Activated T-helper 17 cell treated with anti-CD3 and anti-CD28 coated beads, Interleukin-2, amount 50 U/mL, for 72 hours (primary cell): ENCODE measurements around the gene NDFIP1. TPM values are rescaled to one million over a fixed set of nuclear protein-coding genes. Genes with fewer than 3 reads are reported as not detected.

Experiments
- ATAC-seq: fragments of 150-1000 bp; cut with Tn5 transposase; replicated peaks from 2 replicates; pipeline ENCODE4 v1.10.0; 2021; ENCODE audit warnings: mild to moderate bottlenecking, moderate library complexity
- H3K27ac Mint-ChIP-seq: one replicate; pipeline ENCODE4 v1.8.0; 2022; ENCODE audit warnings: mixed read lengths
- H3K27me3 Mint-ChIP-seq: one replicate; pipeline ENCODE4 v1.8.0; 2022; ENCODE audit warnings: mixed read lengths
- H3K36me3 Mint-ChIP-seq: one replicate; pipeline ENCODE4 v1.8.0; 2022; ENCODE audit warnings: low read depth, mild to moderate bottlenecking, mixed read lengths
- H3K4me1 Mint-ChIP-seq: one replicate; pipeline ENCODE4 v1.8.0; 2022; ENCODE audit warnings: mixed read lengths
- H3K4me3 Mint-ChIP-seq: one replicate; pipeline ENCODE4 v1.8.0; 2022; ENCODE audit warnings: mild to moderate bottlenecking, mixed read lengths
- H3K9me3 Mint-ChIP-seq: one replicate; pipeline ENCODE4 v1.8.0; 2022; ENCODE audit warnings: mixed read lengths
- total RNA-seq, 2 donors: library from RNA; stranded (reverse); gene quantifications; one replicate each; pipeline ENCODE4 v1.2.3, GENCODE V29; 2022

The NDFIP1 gene
- total RNA-seq, 2 donors from 2014 or later: 35.0 to 101 TPM

- Mint-ChIP-seq H3K9me3 (no peaks in the 10 kb centered on the region), H3K4me1 (peaks cover 57% of the 10 kb centered on the region), H3K36me3 (peaks cover 93% of the 10 kb centered on the region), H3K27me3 (no peaks in the 10 kb centered on the region), H3K27ac (no peak overlapping the region), H3K4me3 (peak overlapping the region; percentile 52)
- ATAC-seq: peak; percentile 18
Observed at GRCh38 chr5:142119051-142119625, 10.6 kb downstream of the NDFIP1 start.

- H3K9me3 Mint-ChIP-seq: no peaks in the 10 kb centered on the region
- H3K27ac Mint-ChIP-seq: peak overlapping the region; percentile 61
- H3K4me1 Mint-ChIP-seq: peaks cover 59% of the 10 kb centered on the region
- peak overlapping the region; percentile 78 for H3K4me3 Mint-ChIP-seq
- peaks cover 96% of the 10 kb centered on the region for H3K36me3 Mint-ChIP-seq
- ATAC-seq: peak; percentile 27
- H3K27me3 Mint-ChIP-seq: no peaks in the 10 kb centered on the region
Observed at GRCh38 chr5:142120247-142120935, 11.8 kb downstream of the NDFIP1 start.

- H3K27ac Mint-ChIP-seq: peak overlapping the region; percentile 72
- peaks cover 63% of the 10 kb centered on the region for H3K4me1 Mint-ChIP-seq
- no peaks in the 10 kb centered on the region for H3K9me3 Mint-ChIP-seq
- no peak for ATAC-seq
- peaks cover 92% of the 10 kb centered on the region for H3K36me3 Mint-ChIP-seq
- no peaks in the 10 kb centered on the region for H3K27me3 Mint-ChIP-seq
- peak overlapping the region; percentile 49 for H3K4me3 Mint-ChIP-seq
Observed at GRCh38 chr5:142122121-142122520, 13.5 kb downstream of the NDFIP1 start.

GRCh38 chr5:142125378-142125777 lies 16.8 kb downstream of the NDFIP1 start:
- peak overlapping the region; percentile 21 for H3K4me3 Mint-ChIP-seq
- H3K27ac Mint-ChIP-seq: no peak overlapping the region
- ATAC-seq: no peak
- H3K4me1 Mint-ChIP-seq: peaks cover 63% of the 10 kb centered on the region
- H3K36me3 Mint-ChIP-seq: peaks cover 87% of the 10 kb centered on the region
- no peaks in the 10 kb centered on the region for H3K9me3 Mint-ChIP-seq
- H3K27me3 Mint-ChIP-seq: no peaks in the 10 kb centered on the region

GRCh38 chr5:142125963-142126362 lies 17.4 kb downstream of the NDFIP1 start:
- ATAC-seq: no peak
- no peak overlapping the region for H3K27ac Mint-ChIP-seq
- peaks cover 82% of the 10 kb centered on the region for H3K36me3 Mint-ChIP-seq
- no peaks in the 10 kb centered on the region for H3K9me3 Mint-ChIP-seq
- peak overlapping the region; percentile 43 for H3K4me3 Mint-ChIP-seq
- no peaks in the 10 kb centered on the region for H3K27me3 Mint-ChIP-seq
- peaks cover 58% of the 10 kb centered on the region for H3K4me1 Mint-ChIP-seq

GRCh38 chr5:142128675-142129208 lies 20.2 kb downstream of the NDFIP1 start:
- Mint-ChIP-seq H3K27me3 (no peaks in the 10 kb centered on the region), H3K9me3 (no peaks in the 10 kb centered on the region), H3K4me3 (peak overlapping the region; percentile 63), H3K4me1 (peaks cover 41% of the 10 kb centered on the region), H3K27ac (peak overlapping the region; percentile 67), H3K36me3 (peaks cover 54% of the 10 kb centered on the region)
- peak; percentile 55 for ATAC-seq

GRCh38 chr5:142129446-142130066 lies 21.0 kb downstream of the NDFIP1 start:
- Mint-ChIP-seq H3K4me3 (peak overlapping the region; percentile 63), H3K27me3 (no peaks in the 10 kb centered on the region), H3K4me1 (peaks cover 35% of the 10 kb centered on the region), H3K27ac (peak overlapping the region; percentile 67), H3K36me3 (peaks cover 46% of the 10 kb centered on the region), H3K9me3 (no peaks in the 10 kb centered on the region)
- ATAC-seq: no peak

- peaks cover 27% of the 10 kb centered on the region for H3K4me1 Mint-ChIP-seq
- no peak overlapping the region for H3K27ac Mint-ChIP-seq
Observed at GRCh38 chr5:142131394-142131793, 22.8 kb downstream of the NDFIP1 start.

GRCh38 chr5:142132916-142133315 lies 24.3 kb downstream of the NDFIP1 start:
- no peaks in the 10 kb centered on the region for H3K9me3 Mint-ChIP-seq
- H3K27me3 Mint-ChIP-seq: no peaks in the 10 kb centered on the region
- H3K27ac Mint-ChIP-seq: no peak overlapping the region
- no peak overlapping the region for H3K4me3 Mint-ChIP-seq
- H3K36me3 Mint-ChIP-seq: peaks cover 17% of the 10 kb centered on the region
- peaks cover 17% of the 10 kb centered on the region for H3K4me1 Mint-ChIP-seq
- no peak for ATAC-seq

More at GRCh38 chr5:142131394-142131793, 22.8 kb downstream of the NDFIP1 start:
- H3K4me3 Mint-ChIP-seq: no peak overlapping the region
- no peak for ATAC-seq
- peaks cover 32% of the 10 kb centered on the region for H3K36me3 Mint-ChIP-seq
- H3K9me3 Mint-ChIP-seq: no peaks in the 10 kb centered on the region
- H3K27me3 Mint-ChIP-seq: no peaks in the 10 kb centered on the region

- no peaks in the 10 kb centered on the region for H3K9me3 Mint-ChIP-seq
- H3K27ac Mint-ChIP-seq: no peak overlapping the region
- H3K4me3 Mint-ChIP-seq: no peak overlapping the region
- no peaks in the 10 kb centered on the region for H3K27me3 Mint-ChIP-seq
- H3K36me3 Mint-ChIP-seq: peaks cover 10% of the 10 kb centered on the region
- ATAC-seq: peak; percentile 18
- H3K4me1 Mint-ChIP-seq: peaks cover 10% of the 10 kb centered on the region
Observed at GRCh38 chr5:142133330-142134206, 25.0 kb downstream of the NDFIP1 start.

- no peak overlapping the region for H3K4me3 Mint-ChIP-seq
- peaks cover under 1% of the 10 kb centered on the region for H3K4me1 Mint-ChIP-seq
- peaks cover 10% of the 10 kb centered on the region for H3K36me3 Mint-ChIP-seq
- H3K9me3 Mint-ChIP-seq: no peaks in the 10 kb centered on the region
- no peak for ATAC-seq
- H3K27me3 Mint-ChIP-seq: no peaks in the 10 kb centered on the region
- H3K27ac Mint-ChIP-seq: no peak overlapping the region
Observed at GRCh38 chr5:142134331-142135010, 25.9 kb downstream of the NDFIP1 start.

GRCh38 chr5:142141463-142141862 lies 32.9 kb downstream of the NDFIP1 start:
- peaks cover 25% of the 10 kb centered on the region for H3K36me3 Mint-ChIP-seq
- no peak overlapping the region for H3K27ac Mint-ChIP-seq
- H3K4me3 Mint-ChIP-seq: no peak overlapping the region
- H3K4me1 Mint-ChIP-seq: no peaks in the 10 kb centered on the region
- no peaks in the 10 kb centered on the region for H3K9me3 Mint-ChIP-seq
- ATAC-seq: no peak
- H3K27me3 Mint-ChIP-seq: no peaks in the 10 kb centered on the region

- H3K9me3 Mint-ChIP-seq: no peaks in the 10 kb centered on the region
- H3K4me1 Mint-ChIP-seq: no peaks in the 10 kb centered on the region
- ATAC-seq: no peak
- H3K27ac Mint-ChIP-seq: peak overlapping the region; percentile 65
- no peak overlapping the region for H3K4me3 Mint-ChIP-seq
- no peaks in the 10 kb centered on the region for H3K27me3 Mint-ChIP-seq
- H3K36me3 Mint-ChIP-seq: peaks cover 24% of the 10 kb centered on the region
Observed at GRCh38 chr5:142143878-142144277, 35.3 kb downstream of the NDFIP1 start.
